Stimulated activated CD8-positive, alpha-beta memory T cell treated with anti-CD3 and anti-CD28 coated beads, Interleukin-12 subunit alpha, Interleukin-12 subunit beta, amount 100 ng/mL, for 24 hours (primary cell): Measurements from ENCODE around the gene MYO1D.

Source experiments
- DNase-seq: peaks from one replicate; pipeline ENCODE4 v3.0.0-alpha.2; 2020; ENCODE audit errors: extremely low read depth

MYO1D gene

DNA sequence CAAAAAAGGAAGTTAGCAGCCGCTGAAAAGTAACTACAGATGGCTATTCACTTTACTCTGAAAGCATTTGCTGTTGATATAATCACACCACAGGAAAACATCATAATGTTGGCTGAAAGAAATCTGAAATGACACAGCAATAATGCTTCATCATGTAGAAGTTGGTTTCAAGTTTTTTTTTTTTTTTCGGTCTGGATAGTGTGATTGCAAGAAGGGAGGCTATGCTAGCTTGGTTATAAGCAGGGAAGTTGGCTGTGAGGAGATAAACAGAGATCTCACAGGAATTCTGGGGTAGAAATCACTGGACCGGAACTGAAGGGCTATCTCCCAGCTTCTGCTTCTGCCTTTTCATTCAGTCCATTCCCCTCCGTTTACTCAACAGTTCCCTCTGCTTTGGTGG, 57.9 kb downstream of the MYO1D start:
- no peak for DNase-seq

DNA sequence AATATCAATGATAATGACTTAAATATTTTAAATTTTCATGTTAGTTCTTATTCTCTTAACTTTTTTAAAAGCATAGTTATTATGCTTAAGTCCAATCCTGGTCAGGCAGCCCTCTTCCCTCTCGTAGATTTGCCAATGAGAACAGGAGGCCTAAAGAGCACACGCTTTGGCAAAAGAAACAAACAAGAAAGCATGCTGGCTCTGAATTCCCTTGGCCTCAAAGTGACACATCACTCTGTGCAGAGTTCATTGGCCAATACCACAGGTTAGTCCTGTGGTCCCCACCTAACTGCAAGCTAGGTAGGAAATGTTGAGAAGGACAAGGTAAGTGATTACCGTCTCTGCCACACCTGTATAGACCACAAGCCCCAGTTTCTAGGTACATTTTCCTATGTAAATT, 61.5 kb downstream of the MYO1D start:
- DNase-seq: no peak

GRCh38 chr17:32814836-32815235, 62.1 kb downstream of the MYO1D start:
- DNase-seq: no peak

DNA sequence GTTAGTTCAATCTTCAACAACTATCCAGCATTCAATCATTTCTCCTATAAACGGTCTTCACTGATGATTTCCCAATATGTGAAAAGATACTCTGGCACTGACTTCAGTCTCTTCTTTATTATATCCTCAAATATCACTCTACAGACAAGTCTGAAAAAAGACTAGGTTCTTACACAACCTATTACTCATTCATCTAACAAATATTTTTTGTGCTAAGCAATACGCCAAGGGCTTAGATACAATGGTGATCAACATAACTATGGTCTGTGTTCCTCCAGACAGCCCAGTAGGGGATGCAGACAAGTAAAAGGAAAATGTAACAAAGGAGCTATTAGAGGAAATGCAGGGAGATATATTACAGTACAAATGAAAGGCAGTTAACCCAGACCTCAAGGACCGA, 63.9 kb downstream of the MYO1D start:
- DNase-seq: no peak

- DNase-seq: no peak
Measured at GRCh38 chr17:32810690-32811089, 66.2 kb downstream of the MYO1D start.

GRCh38 chr17:32807577-32807976, 69.3 kb downstream of the MYO1D start:
- DNase-seq: no peak

GRCh38 chr17:32806646-32807045, 70.3 kb downstream of the MYO1D start:
- no peak for DNase-seq

DNA sequence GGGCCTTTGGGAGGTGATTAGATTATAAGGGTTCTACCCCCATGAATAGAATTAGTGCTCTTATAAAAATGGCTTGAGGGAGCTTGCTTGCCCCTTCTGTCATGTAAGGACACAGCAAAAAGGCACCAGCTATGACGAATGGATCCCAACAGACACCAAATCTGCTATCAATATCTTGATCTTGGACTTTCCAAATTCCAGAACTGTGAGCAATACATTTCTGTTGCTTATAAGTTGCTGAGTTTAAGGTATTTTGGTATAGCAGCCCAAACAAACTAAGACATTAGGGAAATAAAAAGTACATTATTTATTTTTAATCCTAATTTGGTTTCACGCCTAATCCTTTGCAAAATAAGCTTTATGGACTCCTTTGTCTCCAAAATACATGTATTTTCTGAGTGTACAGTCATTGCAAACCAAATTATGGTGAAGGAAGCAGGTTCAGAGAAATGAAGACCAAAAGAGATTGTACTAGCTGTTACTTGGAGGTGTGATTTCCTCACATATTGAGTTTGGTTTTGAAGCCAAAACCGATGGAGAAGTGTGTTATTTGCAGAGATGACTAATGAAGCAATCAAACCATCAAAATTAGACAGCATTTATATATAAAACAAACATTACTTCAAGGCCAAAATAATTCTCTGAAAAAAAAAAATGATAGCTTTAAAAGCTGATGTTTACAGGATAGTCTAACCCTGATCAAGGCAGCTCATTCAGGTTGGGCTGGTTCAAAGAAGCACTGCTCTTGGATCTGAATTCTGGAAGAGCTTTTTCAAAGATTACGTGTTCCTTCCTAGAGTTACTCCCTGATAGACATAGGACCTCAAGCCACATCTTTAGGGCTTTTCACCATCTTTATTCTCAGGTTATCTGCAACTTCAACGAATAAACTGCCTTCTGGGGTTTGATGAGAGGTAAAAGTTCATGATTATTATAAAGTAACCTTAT, 71.6 kb downstream of the MYO1D start:
- no peak for DNase-seq

DNA sequence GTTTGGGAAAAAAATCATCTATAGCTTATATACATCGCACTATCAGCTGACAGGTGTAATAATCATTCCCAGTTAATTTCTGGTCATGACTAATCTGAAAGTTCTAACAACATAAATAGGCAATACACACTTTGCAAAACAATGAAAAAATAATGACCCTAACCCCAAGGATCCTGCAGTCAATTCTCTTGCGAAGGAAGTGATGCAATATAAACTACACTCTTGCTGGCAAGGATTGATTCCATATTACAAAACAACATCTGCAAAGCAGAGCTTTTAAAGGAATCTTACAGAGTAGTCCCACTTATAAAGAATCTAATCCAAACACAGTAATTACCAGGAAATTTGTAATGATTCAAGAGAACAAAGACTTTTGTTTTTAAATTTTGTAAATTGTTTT, 73.4 kb downstream of the MYO1D start:
- DNase-seq: no peak

DNA sequence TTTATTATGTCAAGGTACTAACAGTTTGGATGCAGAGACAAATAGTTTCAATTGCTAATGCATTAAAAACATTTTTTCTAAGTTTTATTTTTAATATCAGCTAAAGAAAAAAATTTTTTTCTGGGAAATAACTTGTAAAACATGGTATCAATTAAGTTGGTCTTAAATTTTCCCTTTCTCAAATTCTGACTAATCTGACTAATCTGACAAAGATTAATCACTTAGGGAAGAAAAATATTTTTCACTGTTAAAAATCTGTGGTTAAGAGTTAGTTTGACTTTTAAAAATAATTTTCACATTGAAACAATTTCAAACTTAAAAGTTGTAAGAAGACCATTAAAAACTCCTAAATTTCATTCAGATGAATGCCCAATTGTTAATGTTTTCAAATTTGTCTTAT, 74.6 kb downstream of the MYO1D start:
- no peak for DNase-seq

GRCh38 chr17:32801641-32802040, 75.3 kb downstream of the MYO1D start:
- DNase-seq: no peak

DNA sequence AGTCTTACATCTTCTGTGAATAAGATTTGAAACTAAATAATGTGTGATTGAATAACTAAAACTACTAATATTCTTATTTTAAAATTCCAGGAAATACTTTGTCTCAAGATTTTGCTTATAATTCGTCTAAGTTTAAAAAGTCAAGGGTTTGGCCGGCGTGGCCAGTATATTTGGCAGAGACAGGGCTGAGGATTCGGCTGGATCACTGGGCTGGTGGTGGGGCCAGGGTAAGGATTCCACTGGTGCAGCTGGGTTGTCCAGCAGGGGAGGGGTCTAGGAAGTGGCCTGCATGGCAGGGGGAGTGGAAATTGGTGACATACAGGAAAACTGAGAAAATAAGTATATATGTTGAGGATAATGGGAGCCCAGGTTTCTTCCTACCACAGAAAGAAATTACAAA, 75.7 kb downstream of the MYO1D start:
- no peak for DNase-seq

DNA sequence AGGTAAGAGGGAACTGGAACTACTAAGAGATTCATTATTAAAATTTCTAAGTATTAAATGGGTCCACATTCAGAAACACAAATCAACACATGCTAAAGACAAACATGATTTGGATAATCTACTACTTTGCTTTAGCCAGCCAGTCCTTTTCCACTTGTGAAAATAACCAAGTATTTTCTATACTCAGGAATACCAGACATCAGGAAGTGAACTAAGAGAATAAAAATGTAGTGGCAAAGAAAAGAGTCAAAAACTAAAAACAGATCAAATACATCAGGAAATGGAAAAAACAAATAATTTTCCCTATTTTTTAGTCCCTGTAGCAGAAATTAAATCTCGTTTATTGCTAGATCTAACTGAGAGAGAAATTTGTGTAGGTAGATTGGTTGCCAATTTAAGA, 78.0 kb downstream of the MYO1D start:
- DNase-seq: no peak

GRCh38 chr17:32795339-32795979, 81.5 kb downstream of the MYO1D start:
- no peak for DNase-seq

DNA sequence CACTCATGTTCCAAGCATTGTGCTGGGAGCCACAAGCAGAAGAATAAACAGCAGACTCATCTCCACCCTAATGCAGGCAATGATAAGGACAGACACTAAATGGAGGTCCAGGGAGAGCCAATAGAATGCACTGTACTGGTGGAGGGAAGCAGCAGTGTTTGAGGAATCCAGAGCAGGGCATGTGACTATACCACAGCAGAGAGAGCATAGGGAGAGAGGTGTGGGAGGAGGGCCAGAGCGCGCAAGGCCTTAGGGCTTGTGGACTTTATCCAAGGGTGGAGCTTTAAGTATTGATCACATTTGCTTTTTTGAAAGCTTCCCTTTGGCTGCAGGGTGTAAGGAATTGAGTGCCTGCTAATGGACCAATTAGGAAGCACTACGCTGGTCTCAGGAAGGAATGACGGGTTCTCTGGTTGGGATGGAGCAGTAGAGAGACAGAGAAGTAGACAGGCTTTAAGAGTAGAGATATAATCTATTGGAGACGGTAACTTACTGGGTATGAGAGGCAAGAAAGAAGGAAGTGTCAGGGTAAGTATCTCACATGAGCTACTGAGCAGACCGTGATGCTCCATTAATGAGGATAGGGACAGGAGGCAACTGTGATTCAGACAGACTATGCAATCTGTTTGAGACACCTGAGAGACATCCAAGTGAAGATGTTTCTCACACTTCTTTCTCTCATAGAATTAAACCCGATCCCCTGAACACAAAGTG, 82.2 kb downstream of the MYO1D start:
- DNase-seq: no peak

- no peak for DNase-seq
Measured at GRCh38 chr17:32793841-32794240, 83.1 kb downstream of the MYO1D start.

DNA sequence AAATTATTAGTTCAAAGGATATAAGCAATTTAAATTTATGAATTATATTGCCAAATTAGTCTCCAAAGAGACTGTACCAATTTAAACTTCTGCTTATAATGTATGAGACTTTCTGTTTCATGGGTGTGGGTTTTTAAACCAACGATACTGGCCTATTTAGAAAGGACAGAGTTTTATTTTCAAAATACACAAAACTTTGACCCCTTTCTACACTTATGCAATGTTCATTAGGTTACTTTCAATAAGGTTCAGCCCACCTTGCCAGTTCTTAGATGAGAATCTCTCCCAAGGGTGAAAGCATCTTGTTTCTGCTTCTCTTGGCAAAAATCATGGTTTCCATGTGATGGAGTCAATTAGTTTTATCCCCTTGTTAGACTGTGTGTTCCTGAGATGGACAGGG, 84.7 kb downstream of the MYO1D start:
- no peak for DNase-seq

GRCh38 chr17:32786169-32786568, 90.8 kb downstream of the MYO1D start:
- no peak for DNase-seq

GRCh38 chr17:32784113-32784512, 92.8 kb downstream of the MYO1D start:
- no peak for DNase-seq

- no peak for DNase-seq
Measured at GRCh38 chr17:32783602-32784001, 93.3 kb downstream of the MYO1D start.

GRCh38 chr17:32780721-32781120, 96.2 kb downstream of the MYO1D start:
- no peak for DNase-seq

GRCh38 chr17:32777922-32778321, 99.0 kb downstream of the MYO1D start:
- DNase-seq: no peak

- no peak for DNase-seq
Measured at GRCh38 chr17:32777436-32777835, 99.5 kb downstream of the MYO1D start.
